ENCODE data around the gene TET3. TPM values are rescaled to one million over a fixed set of nuclear protein-coding genes. Genes with fewer than 3 reads are reported as not detected.

The TET3 gene
- total and polyA plus RNA-seq, 2 of the 8 experiments (the other 6 are each of a cell fraction or from before 2014, with no cell fraction given), result 4.5 to 21.1 TPM

- no peak overlapping the region for H3K4me2 ChIP-seq (ENCODE audit: insufficient read depth in 1 of 2, low read depth in 2 of 2, low read length in 2 of 2)
- CTCF ChIA-PET (ENCODE audit: partially characterized antibody), result interaction anchor here (0.6 to 2.2 kb wide), 14 partner anchors 9 to 301 kb away, joined by 3 to 10 read pairs (median 4); partner anchors contain the start of gene DGUOK
Measured at GRCh38 chr2:73938718-73939352, 45.9 kb upstream of the TET3 start.

More at GRCh38 chr2:73938718-73939352, 45.9 kb upstream of the TET3 start:
- H3K23me2 ChIP-seq (ENCODE audit: low read depth, low read length), result no peaks in the 10 kb centered on the region; the same call in 1 of the 2 replicates
- H2BK15ac ChIP-seq (ENCODE audit: low read length), result no peak overlapping the region
- H3K27me3 ChIP-seq (replicated peaks in 1 of 4; ENCODE audit: control insufficient read depth in 3 of 4, extremely low read depth in 1 of 4, insufficient read depth in 3 of 4, low read length in 3 of 4), result no peaks in the 10 kb centered on the region
- H2BK120ac ChIP-seq (replicated peaks; ENCODE audit: low read depth, low read length), result no peak overlapping the region
- H2BK12ac ChIP-seq (ENCODE audit: low read depth, low read length), result no peak overlapping the region
- no peak overlapping the region for H3K18ac ChIP-seq (ENCODE audit: extremely low read depth, low read length)
- H3K9me3 ChIP-seq (ENCODE audit: insufficient read depth in 2 of 2, low read depth in 1 of 2, low read length in 1 of 2), result no peaks in the 10 kb centered on the region
- no peak for DNase-seq (ENCODE audit: low read depth in 1 of 2, low spot score in 2 of 2)
- H4K5ac ChIP-seq (ENCODE audit: insufficient read length, low read depth, low read length), result no peak overlapping the region
- POLR2A ChIA-PET (ENCODE audit: partially characterized antibody), result interaction anchor here (1.0 to 1.2 kb wide), 4 partner anchors 10 to 211 kb away, joined by 3 to 5 read pairs (median 3); no protein-coding TSS in a partner anchor
- H3K4me3 ChIP-seq (ENCODE audit: extremely low read depth in 1 of 4, insufficient read depth in 2 of 4, low read depth in 3 of 4, low read length in 4 of 4), result no peak overlapping the region
- H2AFZ ChIP-seq (ENCODE audit: low read length), result no peak overlapping the region
- no peak overlapping the region for H3K9ac ChIP-seq (replicated peaks in 1 of 4; ENCODE audit: extremely low read depth in 1 of 4, low read depth in 3 of 4, low read length in 3 of 4)
- no peak overlapping the region for H2BK5ac ChIP-seq (ENCODE audit: low read depth, low read length)
- TF ChIP-seq SUZ12 (IDR thresholded peaks at IDR 0.05; ENCODE audit: low read length), result no peak
- TF ChIP-seq JUND (IDR thresholded peaks at IDR 0.05; ENCODE audit: low read length), result no peak
- TF ChIP-seq BRCA1 (IDR thresholded peaks at IDR 0.05; ENCODE audit: low read depth, low read length), result no peak
- TF ChIP-seq FOSL1 (IDR thresholded peaks at IDR 0.05; ENCODE audit: insufficient read depth, low read depth, low read length), result no peak
- TF ChIP-seq CEBPB (IDR thresholded peaks at IDR 0.05; ENCODE audit: low read depth, low read length), result no peak
- TF ChIP-seq HDAC2 (IDR thresholded peaks at IDR 0.05; ENCODE audit: borderline replicate concordance in 1 of 2, low read depth in 2 of 2, low read length in 2 of 2), result no peak
- no peak for TF ChIP-seq NRF1 (IDR thresholded peaks at IDR 0.05; ENCODE audit: low read depth, low read length)
- TF ChIP-seq TAF7 (optimal IDR thresholded peaks at IDR 0.05; ENCODE audit: borderline replicate concordance, low read depth, low read length), result no peak
- TF ChIP-seq TBP (IDR thresholded peaks at IDR 0.05; ENCODE audit: low read depth, low read length), result no peak
- H3K36me3 ChIP-seq (ENCODE audit: control insufficient read depth in 2 of 4, insufficient read depth in 4 of 4, low read length in 3 of 4), result peaks cover 0 to 14% (median 5%) of the 10 kb centered on the region in 4 experiments; a peak in 5 of 8 replicates
- no peak overlapping the region for H2AK5ac ChIP-seq (ENCODE audit: low read depth, low read length)
- no peak overlapping the region for H4K8ac ChIP-seq (ENCODE audit: extremely low read depth, insufficient read depth, low read length)
- H3K79me2 ChIP-seq (ENCODE audit: control insufficient read depth in 1 of 2, insufficient read depth in 2 of 2, low read length in 2 of 2), result peaks cover 13 to 92% of the 10 kb centered on the region in 2 experiments
- no peak overlapping the region for H4K91ac ChIP-seq (replicated peaks; ENCODE audit: insufficient read length, low read length)
- no peak overlapping the region for H2BK20ac ChIP-seq (ENCODE audit: low read length)
- H3K14ac ChIP-seq (ENCODE audit: insufficient read length), result no peak overlapping the region
- peaks cover 10% of the 10 kb centered on the region; the same call in 1 of the 2 replicates for H3K79me1 ChIP-seq (ENCODE audit: low read depth, low read length)
- no peak for FAIRE-seq
- H3K4me1 ChIP-seq (replicated peaks in 1 of 4; ENCODE audit: control insufficient read depth in 3 of 4, insufficient read depth in 4 of 4, low read length in 3 of 4), result no peaks in the 10 kb centered on the region
- H3K23ac ChIP-seq (ENCODE audit: insufficient read length), result no peak overlapping the region
- no peak overlapping the region for H3K27ac ChIP-seq (ENCODE audit: low read depth, low read length)
- H4K20me1 ChIP-seq (replicated peaks in 1 of 2; ENCODE audit: control insufficient read depth in 1 of 2, insufficient read depth in 2 of 2, low read length in 2 of 2), result peaks cover 8 to 15% of the 10 kb centered on the region in 2 experiments
- H3K56ac ChIP-seq (replicated peaks; ENCODE audit: insufficient read length, low read depth, low read length), result no peak overlapping the region
- 86% methylated on average over 5 of the region's 5 CpGs; no CpG with 5 or more reads in 1 of the 2 experiments for WGBS, 2 experiments (ENCODE audit: extremely low coverage in 1 of 2, insufficient coverage in 1 of 2, insufficient read length in 1 of 2, insufficient replicate concordance in 2 of 2, low coverage in 1 of 2, low lambda C conversion rate in 2 of 2, missing lambda C conversion rate in 1 of 2)
- H3K4ac ChIP-seq (replicated peaks; ENCODE audit: insufficient read length, low read depth, low read length), result no peak overlapping the region

All from H1 (cell line).